ENCODE results near the gene COL1A2. TPM values are rescaled to one million over a fixed set of nuclear protein-coding genes. Genes with fewer than 3 reads are reported as not detected.

The COL1A2 gene
- polyA plus RNA-seq, 1 donor from 2014 or later: 2.5 TPM

- TF ChIP-seq CTCF (IDR thresholded peaks at IDR 0.05; ENCODE audit: poor library complexity, severe bottlenecking): no peak
- no peak for TF ChIP-seq POLR2AphosphoS5 (IDR thresholded peaks at IDR 0.05)
Measured at GRCh38 chr7:94458041-94458440, 63.3 kb downstream of the COL1A2 start (continued).

GRCh38 chr7:94466516-94466915 lies 71.8 kb downstream of the COL1A2 start:
- no peak overlapping the region for H2AFZ ChIP-seq (ENCODE audit: low read depth, low read length)
- no peak overlapping the region for H3K4me3 ChIP-seq (ENCODE audit: low read length)
- no peaks in the 10 kb centered on the region for H3K27me3 ChIP-seq (ENCODE audit: insufficient read depth, low read depth, low read length)
- H3K9ac ChIP-seq (ENCODE audit: low read length): no peak overlapping the region
- no peaks in the 10 kb centered on the region for H3K9me3 ChIP-seq (ENCODE audit: low read length)
- H3F3A ChIP-seq (ENCODE audit: insufficient read depth, low read length, poor library complexity, severe bottlenecking): no peaks in the 10 kb centered on the region
- TF ChIP-seq EZH2 (IDR thresholded peaks at IDR 0.05; ENCODE audit: borderline replicate concordance, insufficient read depth, low read length, poor library complexity, severe bottlenecking) (no peak), CTCF (IDR thresholded peaks at IDR 0.05; ENCODE audit: poor library complexity, severe bottlenecking) (no peak), EP300 (conservative IDR thresholded peaks at IDR 0.05; ENCODE audit: poor library complexity, severe bottlenecking) (no peak), SMC3 (conservative IDR thresholded peaks at IDR 0.05; ENCODE audit: poor library complexity) (no peak), RAD21 (conservative IDR thresholded peaks at IDR 0.05) (no peak), POLR2AphosphoS5 (IDR thresholded peaks at IDR 0.05) (no peak), TAF1 (IDR thresholded peaks at IDR 0.05; ENCODE audit: low read depth) (no peak), MXI1 (conservative IDR thresholded peaks at IDR 0.05; ENCODE audit: poor library complexity, severe bottlenecking) (no peak), REST (IDR thresholded peaks at IDR 0.05; ENCODE audit: borderline replicate concordance) (no peak)
- no peaks in the 10 kb centered on the region for H3K9me2 ChIP-seq (ENCODE audit: insufficient read depth, low read length)
- H4K20me1 ChIP-seq (ENCODE audit: insufficient read depth): no peaks in the 10 kb centered on the region
- H3K4me2 ChIP-seq (ENCODE audit: low read length): no peak overlapping the region
- H3K36me3 ChIP-seq (ENCODE audit: insufficient read depth, low read length): no peaks in the 10 kb centered on the region
- no peak overlapping the region for H3K27ac ChIP-seq (ENCODE audit: low read length)
- H3K79me2 ChIP-seq (replicated peaks; ENCODE audit: insufficient read depth, low read length): no peaks in the 10 kb centered on the region

- H3K9me2 ChIP-seq (ENCODE audit: insufficient read depth, low read length): no peaks in the 10 kb centered on the region
- H3K79me2 ChIP-seq (replicated peaks; ENCODE audit: insufficient read depth, low read length): no peaks in the 10 kb centered on the region
- no peak overlapping the region for H2AFZ ChIP-seq (ENCODE audit: low read depth, low read length)
- no peaks in the 10 kb centered on the region for H3F3A ChIP-seq (ENCODE audit: insufficient read depth, low read length, poor library complexity, severe bottlenecking)
- H3K27me3 ChIP-seq (ENCODE audit: insufficient read depth, low read depth, low read length): no peaks in the 10 kb centered on the region
- H4K20me1 ChIP-seq (ENCODE audit: insufficient read depth): no peaks in the 10 kb centered on the region
- no peak overlapping the region for H3K4me2 ChIP-seq (ENCODE audit: low read length)
- no peak for TF ChIP-seq CTCF (IDR thresholded peaks at IDR 0.05; ENCODE audit: poor library complexity, severe bottlenecking)
- no peak for TF ChIP-seq REST (IDR thresholded peaks at IDR 0.05; ENCODE audit: borderline replicate concordance)
- no peak for TF ChIP-seq MXI1 (conservative IDR thresholded peaks at IDR 0.05; ENCODE audit: poor library complexity, severe bottlenecking)
- TF ChIP-seq TAF1 (IDR thresholded peaks at IDR 0.05; ENCODE audit: low read depth): no peak
- no peak for TF ChIP-seq EP300 (conservative IDR thresholded peaks at IDR 0.05; ENCODE audit: poor library complexity, severe bottlenecking)
- TF ChIP-seq SMC3 (conservative IDR thresholded peaks at IDR 0.05; ENCODE audit: poor library complexity): no peak
- TF ChIP-seq RAD21 (conservative IDR thresholded peaks at IDR 0.05): no peak
- TF ChIP-seq POLR2AphosphoS5 (IDR thresholded peaks at IDR 0.05): no peak
- TF ChIP-seq EZH2 (IDR thresholded peaks at IDR 0.05; ENCODE audit: borderline replicate concordance, insufficient read depth, low read length, poor library complexity, severe bottlenecking): no peak
- no peak overlapping the region for H3K9ac ChIP-seq (ENCODE audit: low read length)
- no peak overlapping the region for H3K4me3 ChIP-seq (ENCODE audit: low read length)
- H3K9me3 ChIP-seq (ENCODE audit: low read length): no peaks in the 10 kb centered on the region
- H3K27ac ChIP-seq (ENCODE audit: low read length): no peak overlapping the region
- H3K36me3 ChIP-seq (ENCODE audit: insufficient read depth, low read length): no peaks in the 10 kb centered on the region
Measured at GRCh38 chr7:94471604-94472003, 76.9 kb downstream of the COL1A2 start.
